Adrenal gland (tissue), 5 donors: ENCODE measurements around the gene FBXO10.

Source experiments
- POLR2A ChIP-seq, 2 donors: fragments of 450-650 bp; IDR thresholded peaks; one replicate each; pipeline ENCODE4 v1.6.1; 2017; ENCODE audit warnings: antibody characterized with exemption in 2 of 2, mild to moderate bottlenecking in 2 of 2, moderate library complexity in 1 of 2
- TF ChIP-seq, protein P1 (sequence below), 6 experiments: fragments of 450-650 bp in 4 of 6; fragments of 200-600 bp in 2 of 6; sonication (generic) in 1 of 6; IDR thresholded peaks; 1 replicate in 5 of 6; 2 replicates in 1 of 6; pipeline versions ENCODE4 v1.5.1 to v1.8.0; 2016 to 2021; ENCODE audit warnings: antibody characterized with exemption in 6 of 6, mild to moderate bottlenecking in 2 of 6, moderate library complexity in 1 of 6
- donor health status: DM: no; HTN: no; CAD: no.

DNA sequence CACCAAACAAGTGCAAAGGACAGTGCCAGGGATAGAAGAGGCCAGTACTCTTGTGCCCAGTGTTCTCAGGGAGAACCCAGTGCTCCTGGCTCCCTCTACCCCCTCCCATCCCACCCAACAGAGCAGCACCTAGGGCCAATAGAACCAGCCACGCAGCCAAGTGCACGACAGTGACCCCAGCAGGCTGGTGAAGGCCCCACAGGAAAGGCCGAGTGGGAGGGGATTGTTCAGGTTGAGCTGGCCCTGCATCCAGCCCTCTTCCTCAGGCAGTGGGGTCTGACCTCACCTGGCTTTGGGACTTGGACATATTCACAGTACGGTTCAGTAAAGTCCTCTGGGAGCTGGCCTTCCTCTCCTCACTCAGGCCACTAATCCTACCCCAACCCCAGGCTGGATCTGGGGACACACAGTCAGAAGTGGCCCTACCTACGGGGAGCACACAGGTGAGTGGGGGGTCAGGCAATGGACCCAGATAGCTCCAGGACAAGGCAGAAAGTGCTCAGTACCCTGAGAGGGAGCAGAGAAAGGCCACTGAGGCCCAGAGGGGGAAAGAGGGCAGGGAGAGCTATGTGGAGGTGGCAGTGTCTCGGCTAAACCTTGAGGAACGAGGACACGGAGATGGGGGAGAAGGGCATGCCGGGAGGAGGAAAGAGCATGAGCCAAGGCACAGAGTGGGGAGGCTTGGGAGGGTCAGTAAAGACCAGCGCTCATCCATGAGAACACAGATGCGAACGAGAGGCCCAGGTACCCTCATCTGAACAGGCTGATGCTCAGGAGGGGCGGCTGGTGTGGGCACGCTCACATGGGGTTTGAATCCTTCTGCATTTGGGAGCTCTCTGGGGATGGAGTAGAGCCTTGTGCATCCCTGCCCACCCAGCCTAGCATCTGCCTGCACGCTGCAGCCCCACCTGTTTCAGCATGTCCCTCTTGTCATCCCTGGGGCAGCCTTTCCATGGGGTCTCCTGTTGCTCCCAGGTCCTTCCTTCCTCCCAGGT lies 64.9 kb downstream of the FBXO10 start:
- TF ChIP-seq, protein P1, sequence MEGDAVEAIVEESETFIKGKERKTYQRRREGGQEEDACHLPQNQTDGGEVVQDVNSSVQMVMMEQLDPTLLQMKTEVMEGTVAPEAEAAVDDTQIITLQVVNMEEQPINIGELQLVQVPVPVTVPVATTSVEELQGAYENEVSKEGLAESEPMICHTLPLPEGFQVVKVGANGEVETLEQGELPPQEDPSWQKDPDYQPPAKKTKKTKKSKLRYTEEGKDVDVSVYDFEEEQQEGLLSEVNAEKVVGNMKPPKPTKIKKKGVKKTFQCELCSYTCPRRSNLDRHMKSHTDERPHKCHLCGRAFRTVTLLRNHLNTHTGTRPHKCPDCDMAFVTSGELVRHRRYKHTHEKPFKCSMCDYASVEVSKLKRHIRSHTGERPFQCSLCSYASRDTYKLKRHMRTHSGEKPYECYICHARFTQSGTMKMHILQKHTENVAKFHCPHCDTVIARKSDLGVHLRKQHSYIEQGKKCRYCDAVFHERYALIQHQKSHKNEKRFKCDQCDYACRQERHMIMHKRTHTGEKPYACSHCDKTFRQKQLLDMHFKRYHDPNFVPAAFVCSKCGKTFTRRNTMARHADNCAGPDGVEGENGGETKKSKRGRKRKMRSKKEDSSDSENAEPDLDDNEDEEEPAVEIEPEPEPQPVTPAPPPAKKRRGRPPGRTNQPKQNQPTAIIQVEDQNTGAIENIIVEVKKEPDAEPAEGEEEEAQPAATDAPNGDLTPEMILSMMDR (IDR thresholded peaks at IDR 0.05): no peak
- no peak for TF ChIP-seq POLR2A (IDR thresholded peaks at IDR 0.05)
